Body of pancreas (tissue), 4 donors: Measurements from ENCODE around the gene EML4.

Source experiments
- POLR2A ChIP-seq, 3 donors: fragments of 450-650 bp; IDR thresholded peaks; one replicate each; pipeline ENCODE4 v1.6.1; 2016; ENCODE audit warnings: antibody characterized with exemption in 3 of 3, mild to moderate bottlenecking in 2 of 3
- TF ChIP-seq, protein P1 (sequence below), 7 experiments: fragments of 450-650 bp in 4 of 7; fragments of 200-600 bp in 3 of 7; sonication (generic) in 3 of 7; IDR thresholded peaks; one replicate each; pipeline ENCODE4 v1.5.1; 2016 to 2019; ENCODE audit warnings: antibody characterized with exemption in 7 of 7

DNA sequence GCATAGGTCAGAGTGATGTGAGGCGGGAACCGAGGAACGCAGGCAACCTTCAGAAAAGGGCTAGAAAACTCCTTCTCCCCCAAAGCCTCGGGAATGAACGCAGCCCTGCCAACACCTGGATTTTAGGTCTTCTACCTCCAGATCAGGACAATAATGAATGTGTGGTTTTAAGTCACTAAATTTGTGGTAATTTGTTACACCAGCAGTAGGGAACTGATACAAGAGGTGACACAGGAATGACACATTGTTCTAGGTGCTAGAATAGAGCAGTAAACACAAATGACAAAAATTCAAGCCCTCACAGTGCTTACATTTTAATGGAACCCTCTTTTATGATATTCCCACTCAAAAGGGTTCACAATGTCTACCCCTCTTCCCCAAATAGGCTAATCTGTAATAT lies 39.2 kb upstream of the EML4 start:
- TF ChIP-seq POLR2A (IDR thresholded peaks at IDR 0.05): no peak
- TF ChIP-seq, protein P1, sequence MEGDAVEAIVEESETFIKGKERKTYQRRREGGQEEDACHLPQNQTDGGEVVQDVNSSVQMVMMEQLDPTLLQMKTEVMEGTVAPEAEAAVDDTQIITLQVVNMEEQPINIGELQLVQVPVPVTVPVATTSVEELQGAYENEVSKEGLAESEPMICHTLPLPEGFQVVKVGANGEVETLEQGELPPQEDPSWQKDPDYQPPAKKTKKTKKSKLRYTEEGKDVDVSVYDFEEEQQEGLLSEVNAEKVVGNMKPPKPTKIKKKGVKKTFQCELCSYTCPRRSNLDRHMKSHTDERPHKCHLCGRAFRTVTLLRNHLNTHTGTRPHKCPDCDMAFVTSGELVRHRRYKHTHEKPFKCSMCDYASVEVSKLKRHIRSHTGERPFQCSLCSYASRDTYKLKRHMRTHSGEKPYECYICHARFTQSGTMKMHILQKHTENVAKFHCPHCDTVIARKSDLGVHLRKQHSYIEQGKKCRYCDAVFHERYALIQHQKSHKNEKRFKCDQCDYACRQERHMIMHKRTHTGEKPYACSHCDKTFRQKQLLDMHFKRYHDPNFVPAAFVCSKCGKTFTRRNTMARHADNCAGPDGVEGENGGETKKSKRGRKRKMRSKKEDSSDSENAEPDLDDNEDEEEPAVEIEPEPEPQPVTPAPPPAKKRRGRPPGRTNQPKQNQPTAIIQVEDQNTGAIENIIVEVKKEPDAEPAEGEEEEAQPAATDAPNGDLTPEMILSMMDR (IDR thresholded peaks at IDR 0.05): no peak
